ENCODE measurements around the gene GNRH2.

- no peak for TF ChIP-seq CTCF (IDR thresholded peaks at IDR 0.05; ENCODE audit: insufficient read depth, low read depth, low read length)
- TF ChIP-seq EZH2 (IDR thresholded peaks at IDR 0.05; ENCODE audit: insufficient read depth, low read length) = no peak
Measured at GRCh38 chr20:2995796-2996195, 47.6 kb upstream of the GNRH2 start.
